ENCODE results near the gene ADARB2. TPM values are rescaled to one million over a fixed set of nuclear protein-coding genes. Genes with fewer than 3 reads are reported as not detected.

Gene ADARB2
- total and polyA plus RNA-seq, 10 of the 15 experiments (the other 5 are each of a cell fraction or from before 2014, with no cell fraction given) = 0.02 to 4.1 (median 0.76) TPM

GRCh38 chr10:1660386-1660785 lies 76.9 kb downstream of the ADARB2 start (continued):
- TF ChIP-seq RELB (IDR thresholded peaks at IDR 0.05; ENCODE audit: low read depth) (no peak), PKNOX1 (IDR thresholded peaks at IDR 0.05) (no peak), RBBP5 (conservative IDR thresholded peaks at IDR 0.05) (no peak), NBN (IDR thresholded peaks at IDR 0.05) (no peak)

GRCh38 chr10:1659221-1659791 lies 78.0 kb downstream of the ADARB2 start:
- no peaks in the 10 kb centered on the region for H3K9me3 ChIP-seq (replicated peaks; ENCODE audit: control insufficient read depth, insufficient read depth, low read length)
- no peaks in the 10 kb centered on the region for H4K20me1 ChIP-seq (ENCODE audit: control insufficient read depth, insufficient read depth)
- 69% methylated on average over 17 of the region's 21 CpGs for WGBS (ENCODE audit: insufficient coverage, insufficient replicate concordance, low lambda C conversion rate, missing lambda C conversion rate)
- no peak for FAIRE-seq
- H3K27me3 ChIP-seq (replicated peaks in 1 of 2; ENCODE audit: control insufficient read depth in 2 of 2, insufficient read depth in 2 of 2, low read length in 1 of 2) = no peaks in the 10 kb centered on the region
- POLR2A ChIA-PET = interaction anchor here (0.6 kb wide), 1 partner anchor 21 kb away, joined by 4 read pairs; no protein-coding TSS in a partner anchor
- H2AFZ ChIP-seq (ENCODE audit: control insufficient read depth, low read depth, low read length) = no peak overlapping the region
- in situ Hi-C loops (cut with MboI) = no loop called here
- no peaks in the 10 kb centered on the region for H3K36me3 ChIP-seq (ENCODE audit: control insufficient read depth in 2 of 2, insufficient read depth in 2 of 2, low read length in 1 of 2)
- no peak for ATAC-seq
- no peak overlapping the region for H3K27ac ChIP-seq (ENCODE audit: control insufficient read depth, insufficient read depth)
- H3K79me2 ChIP-seq (ENCODE audit: control insufficient read depth, insufficient read depth, low read length) = no peaks in the 10 kb centered on the region
- H3K4me3 ChIP-seq = no peak overlapping the region
- DNase-seq (ENCODE audit: low read depth, low spot score) = no peak
- H3K4me2 ChIP-seq (ENCODE audit: control insufficient read depth, insufficient read depth) = no peak overlapping the region
- H3K9ac ChIP-seq (ENCODE audit: control insufficient read depth, insufficient read depth, low read length) = no peak overlapping the region
- peaks cover 15% of the 10 kb centered on the region for H3K4me1 ChIP-seq (ENCODE audit: control insufficient read depth, insufficient read depth, low read length)
- intact Hi-C loops (cut with micrococcal nuclease; ENCODE audit: unreplicated experiment) = no loop called here
- CTCF ChIA-PET = interaction anchor here (1.2 to 1.5 kb wide), 2 partner anchors 78 to 239 kb away, joined by 4 to 7 read pairs; partner anchors contain the start of gene ADARB2
- BruUV-seq (replicated peaks) = no TSS peak
- RAD21 ChIA-PET (ENCODE audit: unreplicated experiment) = interaction anchor here (1.4 kb wide), 1 partner anchor 55 kb away, joined by 3 read pairs; no protein-coding TSS in a partner anchor
- SMC1A ChIA-PET (ENCODE audit: uncharacterized antibody, unreplicated experiment) = interaction anchor here (1.0 to 1.3 kb wide), 2 partner anchors 11 to 25 kb away, joined by 3 read pairs; no protein-coding TSS in a partner anchor
- TF ChIP-seq RFX5 (IDR thresholded peaks at IDR 0.05; ENCODE audit: low read depth, low read length) (no peak), RAD51 (IDR thresholded peaks at IDR 0.05) (no peak), ZBTB33 (IDR thresholded peaks at IDR 0.05) (no peak), ATF7 (IDR thresholded peaks at IDR 0.05; ENCODE audit: low read depth) (no peak), POU2F2 (IDR thresholded peaks at IDR 0.05; ENCODE audit: borderline replicate concordance, low read depth, low read length) (no peak), GATAD2B (conservative IDR thresholded peaks at IDR 0.05; ENCODE audit: low read depth) (no peak), HDAC2 (IDR thresholded peaks at IDR 0.05) (no peak), ZNF622 (IDR thresholded peaks at IDR 0.05) (no peak), TBL1XR1 (IDR thresholded peaks at IDR 0.05; ENCODE audit: low read depth, low read length) (no peak), ATF2 (IDR thresholded peaks at IDR 0.05; ENCODE audit: low read length) (no peak), TCF3 (IDR thresholded peaks at IDR 0.05; ENCODE audit: borderline replicate concordance, insufficient read depth, low read depth, low read length) (no peak)

All from GM12878 (cell line).